Activated T-cell treated with anti-CD3 and anti-CD28 coated beads, Interleukin-2, amount 50 U/mL, for 72 hours (primary cell): ENCODE measurements around the gene FAM219A. TPM values are rescaled to one million over a fixed set of nuclear protein-coding genes. Genes with fewer than 3 reads are reported as not detected.

Source experiments
- ATAC-seq, 2 donors: fragments of 150-1000 bp; cut with Tn5 transposase; replicated peaks in 1 of 2; 2 replicates each; pipeline ENCODE4 v1.10.0; 2021; ENCODE audit warnings: moderate library complexity in 2 of 2, mild to moderate bottlenecking in 1 of 2
- DNase-seq, 2 donors: peaks; one replicate each; pipeline ENCODE4 v3.0.0; 2021 to 2022; ENCODE audit warnings: mixed read lengths in 1 of 2
- H3K27ac Mint-ChIP-seq: one replicate; pipeline ENCODE4 v1.8.0; 2022; ENCODE audit warnings: mild to moderate bottlenecking, moderate library complexity, mixed read lengths
- H3K27me3 Mint-ChIP-seq: one replicate; pipeline ENCODE4 v1.8.0; 2022; ENCODE audit warnings: low read depth, mixed read lengths
- H3K36me3 Mint-ChIP-seq, 2 donors: one replicate each; pipeline ENCODE4 v1.8.0; 2022; ENCODE audit warnings: mixed read lengths in 2 of 2, mild to moderate bottlenecking in 1 of 2; ENCODE audit not compliant: insufficient read depth in 2 of 2
- H3K4me1 Mint-ChIP-seq: one replicate; pipeline ENCODE4 v1.8.0; 2022; ENCODE audit warnings: low read depth, mixed read lengths
- H3K4me3 Mint-ChIP-seq, 2 donors: one replicate each; pipeline ENCODE4 v1.8.0; 2022; ENCODE audit warnings: mild to moderate bottlenecking in 2 of 2, mixed read lengths in 2 of 2, moderate library complexity in 2 of 2
- H3K9me3 Mint-ChIP-seq, 2 donors: one replicate each; pipeline ENCODE4 v1.8.0; 2022; ENCODE audit warnings: mixed read lengths in 2 of 2
- total RNA-seq, 2 donors: library from RNA; stranded (reverse); gene quantifications; one replicate each; pipeline ENCODE4 v1.2.3, GENCODE V29; 2022

Gene FAM219A
- total RNA-seq, 2 donors from 2014 or later, result 15.2 to 18.1 TPM

GRCh38 chr9:34430843-34431437 lies 27.4 kb downstream of the FAM219A start:
- H3K4me1 Mint-ChIP-seq, result no peaks in the 10 kb centered on the region
- H3K36me3 Mint-ChIP-seq, result no peaks in the 10 kb centered on the region
- H3K27ac Mint-ChIP-seq, result no peak overlapping the region
- DNase-seq, result peak; percentile 7 to 18
- no peaks in the 10 kb centered on the region for H3K9me3 Mint-ChIP-seq
- no peak overlapping the region for H3K4me3 Mint-ChIP-seq
- ATAC-seq, result no peak
- no peaks in the 10 kb centered on the region for H3K27me3 Mint-ChIP-seq

GRCh38 chr9:34428325-34428958 lies 29.9 kb downstream of the FAM219A start:
- no peaks in the 10 kb centered on the region for H3K27me3 Mint-ChIP-seq
- no peak for ATAC-seq
- H3K4me3 Mint-ChIP-seq, result no peak overlapping the region
- no peaks in the 10 kb centered on the region for H3K4me1 Mint-ChIP-seq
- DNase-seq, result no peak
- H3K36me3 Mint-ChIP-seq, result no peaks in the 10 kb centered on the region
- no peaks in the 10 kb centered on the region for H3K9me3 Mint-ChIP-seq
- no peak overlapping the region for H3K27ac Mint-ChIP-seq

- Mint-ChIP-seq H3K36me3 (no peaks in the 10 kb centered on the region), H3K4me1 (no peaks in the 10 kb centered on the region), H3K9me3 (no peaks in the 10 kb centered on the region), H3K27me3 (no peaks in the 10 kb centered on the region), H3K27ac (no peak overlapping the region), H3K4me3 (no peak overlapping the region)
- ATAC-seq (no peak), DNase-seq (no peak)
Measured at GRCh38 chr9:34426347-34427074, 31.9 kb downstream of the FAM219A start.

GRCh38 chr9:34419716-34420504 lies 38.5 kb downstream of the FAM219A start:
- no peak for ATAC-seq
- H3K36me3 Mint-ChIP-seq, result no peaks in the 10 kb centered on the region
- H3K4me1 Mint-ChIP-seq, result no peaks in the 10 kb centered on the region
- no peak overlapping the region for H3K4me3 Mint-ChIP-seq
- no peak overlapping the region for H3K27ac Mint-ChIP-seq
- DNase-seq, result no peak
- H3K9me3 Mint-ChIP-seq, result no peaks in the 10 kb centered on the region
- H3K27me3 Mint-ChIP-seq, result no peaks in the 10 kb centered on the region

- DNase-seq, result no peak
- no peak for ATAC-seq
- Mint-ChIP-seq H3K36me3 (no peaks in the 10 kb centered on the region), H3K4me1 (no peaks in the 10 kb centered on the region), H3K4me3 (no peak overlapping the region), H3K27me3 (no peaks in the 10 kb centered on the region), H3K9me3 (peaks cover 0 to under 1% of the 10 kb centered on the region in 2 donors), H3K27ac (no peak overlapping the region)
Measured at GRCh38 chr9:34417734-34418133, 40.6 kb downstream of the FAM219A start.

GRCh38 chr9:34413231-34413852 lies 45.0 kb downstream of the FAM219A start:
- H3K36me3 Mint-ChIP-seq, result no peaks in the 10 kb centered on the region
- H3K27ac Mint-ChIP-seq, result no peak overlapping the region
- H3K9me3 Mint-ChIP-seq, result peaks cover 0 to 1% of the 10 kb centered on the region in 2 donors
- H3K4me1 Mint-ChIP-seq, result no peaks in the 10 kb centered on the region
- ATAC-seq (no peak), DNase-seq (peak; percentile 30 to 41)
- H3K4me3 Mint-ChIP-seq, result no peak overlapping the region
- H3K27me3 Mint-ChIP-seq, result no peaks in the 10 kb centered on the region

- Mint-ChIP-seq H3K27me3 (no peaks in the 10 kb centered on the region), H3K36me3 (no peaks in the 10 kb centered on the region), H3K4me1 (no peaks in the 10 kb centered on the region), H3K27ac (no peak overlapping the region), H3K9me3 (peaks cover 0 to 1% of the 10 kb centered on the region in 2 donors), H3K4me3 (no peak overlapping the region)
- DNase-seq, result no peak
- ATAC-seq, result no peak
Measured at GRCh38 chr9:34412336-34412735, 46.0 kb downstream of the FAM219A start.

GRCh38 chr9:34409154-34409553 lies 49.2 kb downstream of the FAM219A start:
- no peaks in the 10 kb centered on the region for H3K4me1 Mint-ChIP-seq
- H3K36me3 Mint-ChIP-seq, result no peaks in the 10 kb centered on the region
- no peak for DNase-seq

GRCh38 chr9:34408173-34408572 lies 50.2 kb downstream of the FAM219A start:
- Mint-ChIP-seq H3K4me1 (no peaks in the 10 kb centered on the region), H3K4me3 (no peak overlapping the region), H3K36me3 (no peaks in the 10 kb centered on the region), H3K9me3 (peaks cover 0 to 1% of the 10 kb centered on the region in 2 donors), H3K27ac (no peak overlapping the region), H3K27me3 (no peaks in the 10 kb centered on the region)
- DNase-seq (no peak), ATAC-seq (no peak)

More at GRCh38 chr9:34409154-34409553, 49.2 kb downstream of the FAM219A start:
- no peak for ATAC-seq
- Mint-ChIP-seq H3K4me3 (no peak overlapping the region), H3K27me3 (no peaks in the 10 kb centered on the region), H3K27ac (no peak overlapping the region), H3K9me3 (peaks cover 0 to 1% of the 10 kb centered on the region in 2 donors)

- Mint-ChIP-seq H3K4me1 (no peaks in the 10 kb centered on the region), H3K36me3 (no peaks in the 10 kb centered on the region), H3K9me3 (no peaks in the 10 kb centered on the region), H3K27ac (no peak overlapping the region), H3K27me3 (no peaks in the 10 kb centered on the region), H3K4me3 (no peak overlapping the region)
- ATAC-seq (no peak), DNase-seq (no peak)
Measured at GRCh38 chr9:34406219-34406618, 52.2 kb downstream of the FAM219A start.

GRCh38 chr9:34405719-34406118 lies 52.7 kb downstream of the FAM219A start:
- Mint-ChIP-seq H3K4me3 (no peak overlapping the region), H3K36me3 (no peaks in the 10 kb centered on the region), H3K27me3 (no peaks in the 10 kb centered on the region), H3K9me3 (no peaks in the 10 kb centered on the region), H3K27ac (no peak overlapping the region), H3K4me1 (no peaks in the 10 kb centered on the region)
- ATAC-seq (no peak), DNase-seq (no peak)

- H3K27me3 Mint-ChIP-seq, result no peaks in the 10 kb centered on the region
- no peak overlapping the region for H3K27ac Mint-ChIP-seq
- DNase-seq (peak; percentile 55 to 62), ATAC-seq (no peak)
- no peaks in the 10 kb centered on the region for H3K36me3 Mint-ChIP-seq
- no peaks in the 10 kb centered on the region for H3K4me1 Mint-ChIP-seq
- no peak overlapping the region for H3K4me3 Mint-ChIP-seq
- no peaks in the 10 kb centered on the region for H3K9me3 Mint-ChIP-seq
Measured at GRCh38 chr9:34403554-34404380, 54.6 kb downstream of the FAM219A start.
